Hematopoietic multipotent progenitor cell treated with erythropoietin and hydrocortisone succinate and interleukin-3 and kit ligand, for 17 days (in vitro differentiated cells): ENCODE results near the gene LGALSL.

Experiments used
- DNase-seq: peaks from one replicate; pipeline ENCODE4 v3.0.0-alpha.2; 2015; ENCODE audit warnings: low spot score

The LGALSL gene

DNA sequence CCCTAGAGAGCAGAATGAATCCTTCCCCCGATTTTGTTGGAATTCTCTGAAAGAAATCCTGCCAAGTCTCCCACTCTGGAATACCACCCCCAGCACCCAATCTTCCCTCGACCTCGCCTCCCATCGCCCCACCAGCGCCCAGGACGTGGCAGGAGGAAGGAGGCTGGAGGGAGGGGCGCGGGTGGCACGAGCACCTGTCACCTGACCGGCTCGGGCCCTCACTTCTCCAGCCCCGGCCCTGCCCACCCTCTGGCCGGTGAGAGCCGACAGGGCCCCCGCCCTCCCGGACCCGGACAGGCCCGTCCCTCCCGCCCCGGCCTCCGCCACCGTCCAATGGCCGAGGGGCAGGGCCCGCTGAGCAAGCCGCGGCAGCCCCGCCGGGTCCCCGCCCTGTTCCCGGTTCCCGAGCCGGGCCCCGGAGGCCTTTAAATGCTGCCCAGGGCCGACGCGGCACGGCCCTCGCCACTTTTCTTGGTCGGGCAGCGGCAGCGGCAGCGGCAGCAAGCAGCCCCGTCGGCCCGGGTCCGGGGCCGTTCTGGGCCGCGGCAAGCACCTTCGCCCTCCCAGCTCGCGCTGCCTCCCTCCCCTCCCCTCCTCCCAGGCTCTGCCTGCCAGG is at the start of gene LGALSL:
Gene LGALSL (plus strand): TSS at position 393 of the 616 bp plus-strand sequence. CDS start 384 bp downstream, outside the sequence.
- DNase-seq = no peak

DNA sequence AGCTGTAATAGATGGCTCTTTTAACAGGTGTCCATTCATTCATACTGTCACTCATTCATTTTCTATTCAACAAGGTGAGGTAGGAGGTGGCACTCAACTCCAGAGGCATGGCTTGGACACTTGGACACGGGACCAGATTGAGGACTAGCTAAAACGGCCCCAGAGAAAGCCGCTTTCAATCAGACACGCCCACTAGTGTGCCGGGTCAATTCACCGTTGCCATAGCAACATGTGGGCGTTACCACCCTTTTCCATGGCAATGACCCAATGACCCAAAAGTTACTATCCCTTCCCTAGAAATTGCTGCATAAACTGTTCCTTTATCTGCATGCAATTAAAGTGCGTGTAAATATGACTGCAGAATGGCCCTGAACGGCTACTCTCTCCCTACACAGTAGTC is 49.2 kb upstream of the LGALSL start:
- DNase-seq = no peak

DNA sequence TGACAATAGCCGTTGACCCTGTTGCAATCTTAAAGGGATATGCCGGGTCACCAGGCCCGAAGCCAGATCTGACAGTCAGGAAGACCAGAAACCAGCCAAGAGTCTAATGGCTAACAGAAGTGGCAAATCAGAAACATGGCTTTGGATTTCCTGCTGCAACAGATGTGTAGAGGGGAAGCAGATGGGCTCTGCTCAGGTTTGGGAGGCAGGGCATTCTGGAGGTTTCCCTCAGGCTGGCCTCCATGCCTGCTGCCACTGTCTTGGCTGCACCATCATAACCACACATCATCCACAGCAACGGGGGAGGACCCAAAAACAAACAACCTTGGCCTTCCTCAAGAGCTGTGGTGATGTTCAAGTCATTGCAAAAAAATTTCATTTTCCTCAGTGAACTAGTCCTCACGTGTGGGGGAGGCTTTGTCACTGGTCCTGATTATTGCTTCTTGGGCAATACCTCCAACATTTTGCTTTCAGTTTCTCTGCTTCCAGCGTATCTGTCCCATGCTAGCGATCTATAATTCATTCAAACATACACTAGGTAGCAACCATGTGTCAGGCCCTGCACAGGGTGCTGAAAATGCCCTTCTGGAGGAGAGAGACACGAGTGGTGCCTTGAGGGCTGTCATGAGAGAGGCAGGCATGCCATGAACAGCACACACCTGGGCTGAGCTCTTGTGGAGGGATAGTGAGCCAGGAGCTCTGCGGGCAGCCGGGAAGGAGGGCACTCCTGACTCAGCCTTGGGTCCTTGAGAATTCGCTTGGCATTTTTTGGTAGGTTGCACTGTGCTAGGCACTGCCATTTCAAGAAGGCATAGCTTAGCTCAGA is 48.2 kb upstream of the LGALSL start:
- no peak for DNase-seq

DNA sequence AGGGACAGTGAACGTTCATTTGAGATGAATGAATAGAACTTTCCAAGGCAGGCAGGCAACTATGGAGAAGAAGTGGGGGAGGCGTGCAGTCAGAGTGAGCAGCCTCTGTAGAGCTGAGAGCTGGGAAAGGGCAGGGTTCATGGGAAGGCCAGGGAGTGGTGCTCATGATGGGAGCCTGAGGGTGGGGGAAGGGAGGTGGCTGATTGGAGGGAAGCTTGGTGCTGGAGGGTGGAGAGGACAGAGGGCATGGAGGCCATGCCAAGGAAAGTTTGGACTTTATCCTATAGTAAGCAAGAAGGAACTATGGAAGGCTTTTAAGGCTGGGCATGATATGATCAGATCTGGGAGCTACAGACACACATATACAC is 47.6 kb upstream of the LGALSL start:
- DNase-seq = no peak

DNA sequence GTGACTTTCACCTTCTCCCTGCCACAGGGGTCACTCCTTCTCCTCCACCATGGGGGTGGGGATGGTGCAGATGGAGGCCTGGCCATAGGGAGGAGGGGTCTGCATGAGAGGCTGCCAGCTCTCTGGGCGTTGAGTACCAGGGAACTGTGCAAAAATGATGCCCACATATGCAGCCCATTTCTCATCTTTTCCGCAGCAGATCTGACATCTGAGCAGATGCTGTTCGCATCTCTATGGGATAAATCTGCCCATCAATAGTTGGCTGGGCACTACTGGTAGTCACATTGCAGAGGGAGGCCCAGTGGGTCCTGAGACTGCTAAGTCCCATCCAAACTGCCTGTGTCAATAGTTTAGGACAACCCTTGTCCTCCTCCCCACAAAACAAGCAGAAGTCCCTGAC is 45.9 kb upstream of the LGALSL start:
- DNase-seq = no peak

DNA sequence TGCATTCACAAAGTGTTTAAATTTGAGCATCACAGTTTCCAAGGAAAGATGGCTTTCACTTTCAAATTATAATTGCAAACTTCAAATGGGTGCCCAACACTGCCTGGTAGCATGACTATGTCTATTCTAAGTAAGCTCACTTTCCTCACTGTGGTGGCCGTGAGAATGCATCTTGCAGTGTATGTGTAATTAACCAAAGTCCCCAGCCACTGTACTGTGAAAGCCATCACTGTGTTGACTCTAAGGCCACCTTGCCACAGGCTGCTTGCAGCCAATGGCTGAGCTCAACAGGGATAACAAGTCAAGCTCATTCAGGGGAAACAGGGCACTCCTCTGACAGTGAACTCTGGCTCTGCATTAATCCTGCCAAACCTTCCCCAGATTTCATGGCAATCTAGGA is 43.3 kb upstream of the LGALSL start:
- no peak for DNase-seq

DNA sequence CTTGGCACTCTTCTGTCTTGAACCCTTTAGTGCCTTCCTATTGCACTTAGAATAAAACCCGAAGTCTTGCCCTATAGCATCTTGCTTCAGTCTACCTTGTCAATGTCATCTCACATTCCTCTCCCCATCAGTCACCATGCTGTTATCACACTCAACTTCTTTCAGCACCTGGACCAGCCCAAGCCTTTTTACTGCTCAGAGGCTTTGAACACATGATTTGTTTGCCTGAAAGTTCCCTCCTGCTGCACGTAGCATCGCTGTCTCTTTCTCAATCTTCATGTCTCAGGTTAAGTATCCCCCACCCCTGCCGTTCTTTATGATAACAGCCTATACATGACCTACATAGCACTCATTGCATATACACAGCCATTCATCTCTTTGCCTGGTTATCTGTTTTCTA is 41.3 kb upstream of the LGALSL start:
- no peak for DNase-seq

DNA sequence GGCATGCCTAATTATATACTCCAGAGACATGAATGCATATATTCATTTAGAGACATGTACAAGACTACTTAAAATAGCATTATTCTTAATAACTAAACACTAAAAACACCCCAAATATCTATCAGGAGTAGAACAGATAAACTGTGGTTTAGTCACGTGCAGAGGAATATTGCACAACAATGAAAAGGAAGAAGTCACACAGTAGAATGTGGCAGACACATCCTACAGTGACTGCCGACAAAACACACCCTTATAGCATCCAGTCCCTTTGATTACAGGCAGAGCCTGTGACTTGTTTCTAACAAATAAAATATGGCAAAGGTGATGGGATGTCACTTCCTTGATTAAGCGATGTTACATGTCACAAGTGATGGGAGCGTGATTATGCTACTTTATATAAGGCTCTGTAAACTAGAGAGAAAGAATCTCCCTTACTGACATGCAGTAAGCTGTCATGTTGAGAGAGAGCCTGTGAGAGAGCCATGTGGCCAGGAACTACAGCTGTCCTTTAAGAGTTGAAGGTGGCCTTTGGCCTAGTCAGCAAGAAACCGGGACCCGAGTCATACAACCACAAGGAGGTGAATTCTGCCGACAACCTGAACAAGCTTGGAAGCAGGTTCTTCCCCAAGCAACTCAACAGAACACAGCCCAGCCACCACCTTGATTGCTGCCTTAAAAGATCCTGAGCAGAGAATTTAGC is 39.1 kb upstream of the LGALSL start:
- no peak for DNase-seq

DNA sequence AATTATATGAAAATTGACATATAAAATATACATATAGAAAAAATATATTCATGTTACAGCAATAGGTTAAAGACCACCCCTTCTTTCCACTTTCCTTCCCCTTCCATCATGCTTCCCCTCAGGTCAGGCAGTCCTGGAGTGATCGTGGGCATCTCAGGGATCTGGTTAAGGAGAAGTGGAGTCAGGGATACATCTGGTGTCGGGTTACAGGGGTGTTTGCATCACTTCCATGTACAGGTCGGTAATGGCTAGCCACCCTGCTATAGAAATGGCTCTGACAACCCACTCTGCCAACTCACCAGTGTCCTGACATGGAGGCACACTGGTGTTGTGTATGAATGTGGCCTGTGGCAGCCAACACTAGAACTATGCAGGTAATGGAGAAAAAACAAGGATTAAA is 36.3 kb upstream of the LGALSL start:
- DNase-seq = no peak

DNA sequence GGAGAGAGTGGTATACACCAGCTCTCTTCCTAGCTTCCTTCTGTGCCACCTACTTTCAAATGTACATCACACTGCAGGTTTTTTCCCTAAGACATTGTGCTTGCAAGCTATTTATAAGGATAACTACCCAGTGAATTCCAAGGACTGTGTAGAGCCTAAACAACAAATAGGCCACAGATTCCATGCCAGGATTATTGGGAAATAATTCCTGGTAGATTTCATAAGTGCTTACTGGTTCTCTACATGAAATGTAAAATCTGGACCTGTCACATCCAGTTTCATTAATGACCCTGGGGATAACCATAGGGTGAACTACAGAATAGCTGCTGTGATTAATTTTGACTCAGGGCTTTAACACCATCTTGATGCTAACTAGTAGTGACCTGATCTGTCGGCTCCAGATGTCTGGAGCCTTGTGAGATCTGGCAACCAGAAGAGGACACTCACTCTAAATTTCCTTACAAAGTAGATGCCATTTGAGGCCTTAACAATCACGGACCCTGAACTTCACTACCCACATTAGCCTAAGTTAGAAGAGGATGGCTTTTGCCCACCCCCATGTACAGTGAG is 34.3 kb upstream of the LGALSL start:
- DNase-seq = no peak

DNA sequence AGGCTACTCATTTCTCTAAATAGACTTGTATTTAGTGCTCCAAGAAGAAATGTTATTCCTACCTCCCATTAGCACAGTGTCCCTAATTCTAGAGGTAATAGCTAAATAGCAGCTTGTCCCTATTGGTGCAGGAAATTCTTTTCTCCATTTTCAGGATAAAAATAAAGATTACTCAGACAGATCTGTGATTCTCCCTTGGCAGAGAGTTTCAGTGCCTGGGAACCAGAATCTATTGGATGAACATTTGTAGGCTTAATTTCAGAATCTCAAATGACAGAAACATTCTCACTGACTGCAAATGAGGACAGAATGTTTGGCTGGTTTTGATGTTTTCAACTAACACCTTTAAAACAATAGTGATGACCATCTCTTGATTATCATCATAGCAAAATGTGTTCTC is 33.3 kb upstream of the LGALSL start:
- no peak for DNase-seq

DNA sequence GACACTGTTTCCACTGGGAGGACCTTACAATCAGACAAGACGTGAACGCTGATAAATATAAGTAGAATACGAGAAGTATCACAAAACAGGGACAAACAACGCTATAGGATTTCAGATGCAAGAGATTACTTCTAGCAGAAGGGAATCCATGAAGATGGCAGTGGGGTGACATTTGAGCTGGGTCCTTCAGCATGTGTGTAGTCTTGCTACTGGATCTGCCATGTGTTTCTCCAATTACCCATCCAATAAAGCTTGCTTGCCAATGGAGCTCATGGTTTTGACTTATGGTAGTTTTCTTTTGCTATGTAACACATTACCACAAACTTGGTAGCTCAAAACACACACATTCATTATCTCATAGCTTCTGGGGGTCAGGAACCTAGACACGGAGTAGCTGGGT is 32.8 kb upstream of the LGALSL start:
- no peak for DNase-seq

DNA sequence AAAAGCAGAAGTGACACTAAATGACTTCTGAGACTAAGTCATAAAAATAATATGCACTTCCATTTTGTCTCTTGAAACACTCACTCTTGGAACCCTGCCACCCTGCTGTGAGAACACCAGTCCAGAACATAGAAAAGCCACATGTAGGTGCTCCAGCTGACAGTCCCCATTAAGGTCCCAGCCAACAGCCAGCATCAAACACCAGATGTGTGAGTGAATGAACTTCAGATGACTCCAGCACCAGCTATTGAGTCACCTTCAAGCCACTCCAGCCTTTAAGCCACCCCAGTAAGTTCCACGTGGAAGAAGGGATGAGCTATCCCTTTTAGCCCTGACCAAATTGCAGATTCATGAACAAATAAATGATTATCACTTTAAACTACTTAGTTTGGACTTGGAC is 31.5 kb upstream of the LGALSL start:
- no peak for DNase-seq

DNA sequence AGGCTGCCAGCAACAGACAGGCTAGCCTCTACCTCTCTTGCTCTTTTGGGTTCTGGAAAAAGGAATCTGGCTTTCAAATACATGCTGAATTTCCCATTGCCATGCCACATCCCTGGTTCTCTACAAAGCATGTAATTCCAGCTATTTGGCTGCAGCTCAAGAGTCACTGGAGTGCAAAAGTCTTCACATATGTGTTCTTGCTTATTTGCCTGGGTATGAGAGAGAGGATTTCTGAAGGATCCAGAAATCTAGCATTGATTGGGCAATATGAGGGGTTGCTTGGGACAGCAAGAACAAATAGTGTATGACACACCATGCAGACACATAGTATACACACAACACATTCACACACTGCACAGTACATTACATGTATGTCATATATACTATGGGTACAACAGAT is 30.7 kb upstream of the LGALSL start:
- no peak for DNase-seq

DNA sequence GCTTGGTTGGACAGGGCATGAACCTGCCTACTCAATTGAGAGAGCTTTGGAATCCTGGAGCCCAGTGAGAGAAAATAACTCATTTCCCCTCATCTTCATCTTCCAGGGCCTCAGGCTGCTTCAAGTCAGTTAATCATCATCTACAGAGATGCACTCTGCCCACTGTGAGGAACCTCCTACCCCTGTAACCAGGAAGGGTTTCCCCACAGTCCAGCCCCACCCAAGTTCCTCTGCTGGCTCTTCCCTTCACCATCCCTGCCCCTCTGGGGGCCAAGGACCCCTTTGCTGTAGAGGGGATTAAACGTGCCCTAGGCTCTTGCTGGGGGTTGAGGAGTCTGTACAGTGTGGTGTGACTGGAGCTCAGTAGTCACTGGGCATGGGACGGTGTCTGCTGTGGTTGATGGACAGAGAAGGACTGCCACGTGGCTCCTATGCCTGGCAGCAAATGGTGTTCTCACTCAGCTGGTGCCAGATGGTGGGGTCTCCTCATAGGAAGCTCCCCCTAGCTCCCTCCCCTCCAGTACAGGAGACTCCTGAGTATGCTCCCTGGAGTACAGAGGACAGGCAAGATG is 29.5 kb upstream of the LGALSL start:
- DNase-seq = no peak

DNA sequence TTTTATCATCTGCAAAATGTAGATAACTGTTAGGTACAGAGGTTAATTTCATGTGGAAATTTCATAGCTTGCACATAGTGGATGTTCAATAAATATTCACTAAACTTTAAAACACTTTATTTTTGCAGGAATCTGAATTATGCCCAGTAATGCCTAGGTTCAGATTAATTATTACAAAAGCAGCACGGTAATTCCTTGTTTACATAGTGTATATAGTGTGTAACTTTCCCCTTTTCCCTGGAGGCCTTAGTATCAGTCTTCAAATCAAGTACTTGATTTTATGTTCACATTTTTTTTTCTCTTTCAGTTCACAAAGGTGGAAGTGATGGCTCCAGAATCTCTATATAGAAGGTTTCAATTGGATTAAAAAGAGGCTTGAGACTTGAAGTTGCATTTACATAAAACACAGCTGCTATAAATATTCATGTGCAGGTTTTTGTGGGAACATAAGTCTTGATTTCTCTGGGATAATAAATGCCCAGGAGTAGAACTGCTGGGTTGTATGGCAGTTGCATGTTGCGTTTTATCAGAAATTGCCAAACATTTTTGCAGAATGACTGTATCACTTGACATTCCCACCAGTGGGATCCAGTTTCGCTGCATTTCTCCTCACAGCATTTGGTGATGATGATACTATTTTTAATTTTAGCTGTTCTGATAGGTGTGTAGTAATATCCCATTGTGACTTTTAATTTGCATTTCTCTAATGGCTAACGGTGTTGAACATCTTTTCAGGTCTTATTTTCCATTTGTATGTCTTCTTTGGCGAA is 27.6 kb upstream of the LGALSL start:
- no peak for DNase-seq

DNA sequence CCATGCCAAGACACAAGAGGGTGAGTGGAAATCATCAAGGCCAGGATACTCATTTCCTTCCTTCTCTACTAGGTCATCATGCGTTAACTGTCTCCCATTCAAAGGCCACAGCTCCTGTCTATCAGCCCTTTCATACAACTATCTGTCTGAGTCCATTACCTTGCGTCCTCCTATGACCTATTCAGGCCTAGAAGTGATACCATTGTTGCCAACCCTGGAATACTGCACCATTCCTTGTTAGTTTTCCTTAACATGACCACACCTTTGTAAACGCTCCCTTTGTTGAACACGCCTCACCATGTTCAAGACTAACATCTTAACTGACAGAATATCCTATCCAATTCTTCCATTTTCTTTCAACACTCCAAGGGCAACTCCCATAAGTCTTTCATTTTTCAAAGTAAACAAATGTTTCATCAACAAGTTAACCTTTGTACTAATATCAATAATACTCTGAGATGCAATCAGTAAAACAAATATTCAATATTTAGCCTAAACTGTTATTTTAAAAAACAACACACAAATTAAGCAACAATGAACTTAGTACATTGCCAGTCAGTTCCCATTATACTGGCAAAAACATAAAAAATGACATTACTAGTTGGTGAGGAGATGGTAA is 19.8 kb upstream of the LGALSL start:
- no peak for DNase-seq

DNA sequence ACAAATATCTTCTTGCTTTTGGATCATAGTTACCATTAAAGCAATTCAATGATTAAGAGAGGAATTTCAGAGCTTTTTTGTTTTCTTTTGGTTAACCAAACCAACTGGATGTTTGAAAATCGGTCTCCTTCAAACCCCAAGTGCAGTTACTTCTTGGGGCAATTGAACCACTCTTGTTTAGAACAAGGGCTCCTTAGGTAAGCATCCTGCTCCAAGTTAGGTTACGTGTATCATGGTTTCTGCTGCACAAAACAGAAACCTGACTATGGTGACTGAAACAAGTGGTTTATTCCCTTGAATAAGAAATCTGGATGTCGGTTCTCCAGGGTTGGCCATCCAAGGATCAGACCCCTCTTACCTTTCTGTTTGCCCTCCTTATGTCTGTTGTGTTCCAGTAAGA is 16.1 kb upstream of the LGALSL start:
- DNase-seq = no peak

DNA sequence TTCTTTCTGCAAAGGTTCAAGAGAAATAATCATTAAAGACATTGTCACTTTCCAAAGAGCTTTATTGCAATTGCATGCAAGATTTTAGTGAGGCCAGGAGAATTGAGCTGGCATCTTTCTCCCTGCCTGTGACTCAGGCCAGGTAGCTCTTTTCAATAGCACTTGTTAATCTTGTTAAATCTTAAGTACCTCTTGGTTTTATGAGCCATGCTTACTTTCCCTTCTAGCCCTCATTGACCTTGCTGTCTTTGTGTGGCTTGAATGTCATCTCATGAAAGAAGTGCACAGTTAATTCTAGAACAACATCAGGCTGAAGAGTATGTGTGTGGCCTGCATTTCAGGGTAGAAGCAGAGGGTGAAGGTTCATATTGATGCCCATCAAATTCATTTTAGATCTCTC is 14.8 kb upstream of the LGALSL start:
- DNase-seq = no peak

DNA sequence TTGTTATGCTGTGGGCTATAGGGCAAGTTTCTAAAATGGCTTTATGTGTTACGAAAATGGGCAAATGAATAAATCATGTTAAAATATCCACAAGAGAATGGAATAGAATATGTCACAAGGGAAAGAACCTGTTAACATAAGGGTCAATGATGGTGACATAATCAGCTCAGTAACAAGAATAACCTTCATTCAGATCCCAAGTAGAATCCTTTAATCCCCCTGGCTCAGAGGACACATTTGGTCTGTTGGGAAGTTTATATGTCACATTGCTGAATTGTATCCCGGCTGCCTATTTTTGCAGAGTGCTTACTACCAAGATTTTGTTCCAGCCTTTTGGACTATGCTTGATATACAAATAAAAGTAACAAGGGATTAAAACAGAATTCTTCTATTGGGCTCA is 13.1 kb upstream of the LGALSL start:
- no peak for DNase-seq

DNA sequence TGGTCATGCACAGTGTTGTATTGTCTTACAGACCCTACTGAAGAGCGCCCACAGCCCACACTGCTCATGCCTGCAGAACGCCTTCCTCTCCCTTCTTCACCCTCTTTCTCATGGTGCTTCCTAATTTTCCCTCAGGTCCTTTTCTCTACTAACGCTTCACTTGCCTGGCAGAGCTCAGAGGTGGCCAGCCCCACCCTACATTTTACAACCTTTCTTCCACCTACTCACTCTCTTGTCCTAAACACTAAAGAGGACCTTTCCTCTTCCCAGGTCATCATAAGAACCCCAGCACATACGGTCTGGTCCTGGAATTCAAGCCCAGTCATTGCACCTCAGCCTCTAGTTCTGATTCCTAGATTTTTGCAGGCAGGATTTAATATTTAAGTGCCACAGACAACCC is 11.7 kb upstream of the LGALSL start:
- DNase-seq = no peak
